ENCODE data around the gene PALM.
A peak's percentile ranks its signal among the peaks of the same experiment; 100 is the strongest.

Gene PALM

GRCh38 chr19:715347-715746, 6.6 kb downstream of the PALM start:
- TF ChIP-seq, protein P1, sequence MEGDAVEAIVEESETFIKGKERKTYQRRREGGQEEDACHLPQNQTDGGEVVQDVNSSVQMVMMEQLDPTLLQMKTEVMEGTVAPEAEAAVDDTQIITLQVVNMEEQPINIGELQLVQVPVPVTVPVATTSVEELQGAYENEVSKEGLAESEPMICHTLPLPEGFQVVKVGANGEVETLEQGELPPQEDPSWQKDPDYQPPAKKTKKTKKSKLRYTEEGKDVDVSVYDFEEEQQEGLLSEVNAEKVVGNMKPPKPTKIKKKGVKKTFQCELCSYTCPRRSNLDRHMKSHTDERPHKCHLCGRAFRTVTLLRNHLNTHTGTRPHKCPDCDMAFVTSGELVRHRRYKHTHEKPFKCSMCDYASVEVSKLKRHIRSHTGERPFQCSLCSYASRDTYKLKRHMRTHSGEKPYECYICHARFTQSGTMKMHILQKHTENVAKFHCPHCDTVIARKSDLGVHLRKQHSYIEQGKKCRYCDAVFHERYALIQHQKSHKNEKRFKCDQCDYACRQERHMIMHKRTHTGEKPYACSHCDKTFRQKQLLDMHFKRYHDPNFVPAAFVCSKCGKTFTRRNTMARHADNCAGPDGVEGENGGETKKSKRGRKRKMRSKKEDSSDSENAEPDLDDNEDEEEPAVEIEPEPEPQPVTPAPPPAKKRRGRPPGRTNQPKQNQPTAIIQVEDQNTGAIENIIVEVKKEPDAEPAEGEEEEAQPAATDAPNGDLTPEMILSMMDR (conservative IDR thresholded peaks at IDR 0.05; ENCODE audit: low read length): no peak
- H3K4me3 ChIP-seq (ENCODE audit: low read length): no peak overlapping the region
- no peak for DNase-seq (ENCODE audit: low read depth)

GRCh38 chr19:718251-718951, 9.7 kb downstream of the PALM start:
- no peak for DNase-seq (ENCODE audit: low read depth)
- TF ChIP-seq, protein P1 (conservative IDR thresholded peaks at IDR 0.05; ENCODE audit: low read length): no peak
- no peak overlapping the region for H3K4me3 ChIP-seq (ENCODE audit: low read length)

- H3K4me3 ChIP-seq (ENCODE audit: low read length): no peak overlapping the region
- TF ChIP-seq, protein P1 (conservative IDR thresholded peaks at IDR 0.05; ENCODE audit: low read length): no peak
- DNase-seq (ENCODE audit: low read depth): peak; percentile 33
Measured at GRCh38 chr19:718991-719512, 10.3 kb downstream of the PALM start.

GRCh38 chr19:719636-720344, 11.1 kb downstream of the PALM start:
- DNase-seq (ENCODE audit: low read depth): no peak
- no peak overlapping the region for H3K4me3 ChIP-seq (ENCODE audit: low read length)
- TF ChIP-seq, protein P1 (conservative IDR thresholded peaks at IDR 0.05; ENCODE audit: low read length): no peak

- TF ChIP-seq, protein P1 (conservative IDR thresholded peaks at IDR 0.05; ENCODE audit: low read length): no peak
- DNase-seq (ENCODE audit: low read depth): no peak
- no peak overlapping the region for H3K4me3 ChIP-seq (ENCODE audit: low read length)
Measured at GRCh38 chr19:720345-721160, 11.8 kb downstream of the PALM start.

DNA sequence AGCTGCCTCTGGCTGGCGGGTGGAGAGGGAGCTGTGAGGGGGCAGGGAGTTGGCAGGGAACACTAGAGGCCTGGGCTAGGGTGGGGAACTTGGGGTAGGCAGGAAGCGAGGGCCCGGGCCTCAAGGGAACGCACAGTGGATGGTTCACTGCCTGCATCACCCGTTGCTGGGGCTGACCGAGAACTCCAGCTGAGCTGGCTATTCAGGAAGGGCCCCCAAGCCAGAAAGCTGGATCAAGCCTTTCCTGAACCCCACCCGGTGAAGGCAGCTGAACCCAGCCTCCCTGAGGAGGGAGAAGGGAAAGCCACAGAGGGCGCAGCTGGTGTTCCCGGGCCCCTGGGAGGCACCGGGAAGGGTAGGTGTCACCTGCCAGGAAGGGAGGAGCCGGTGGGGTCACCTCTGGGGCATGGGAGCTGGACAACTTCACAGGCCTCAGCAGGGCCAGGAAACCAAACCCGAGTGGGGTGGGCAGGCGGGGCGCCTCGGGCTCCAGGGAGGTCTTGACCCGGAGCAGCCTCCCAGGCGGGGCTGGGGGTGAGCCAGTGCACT, 13.9 kb downstream of the PALM start:
- TF ChIP-seq, protein P1 (conservative IDR thresholded peaks at IDR 0.05; ENCODE audit: low read length): no peak
- no peak for DNase-seq (ENCODE audit: low read depth)
- no peak overlapping the region for H3K4me3 ChIP-seq (ENCODE audit: low read length)
